Fibroblast of villous mesenchyme (primary cell): Measurements from ENCODE around the gene IL11. TPM values are rescaled to one million over a fixed set of nuclear protein-coding genes. Genes with fewer than 3 reads are reported as not detected.
A peak's percentile ranks its signal among the peaks of the same experiment; 100 is the strongest.

Source experiments
- DNase-seq: peaks from one replicate; pipeline ENCODE4 v3.0.0-alpha.2; 2010; ENCODE audit warnings: low read depth
- H3K4me3 ChIP-seq: 2 replicates; pipeline ENCODE4 v1.5.1; 2011; ENCODE audit warnings: low read depth, mild to moderate bottlenecking, low read length
- total RNA-seq: library from RNA; depleted of rRNA; stranded (reverse); fragments of >200 nt; gene quantifications from 2 replicates; pipeline ENCODE4 v1.2.3, GENCODE V29; 2012
- TF ChIP-seq, protein P1 (sequence below): IDR thresholded peaks from 2 replicates; pipeline ENCODE4 v1.5.1; 2012; ENCODE audit warnings: low read depth, mild to moderate bottlenecking, low read length; ENCODE audit not compliant: insufficient read depth

Gene IL11
- total RNA-seq, 1 donor, result 3.0 TPM

DNA sequence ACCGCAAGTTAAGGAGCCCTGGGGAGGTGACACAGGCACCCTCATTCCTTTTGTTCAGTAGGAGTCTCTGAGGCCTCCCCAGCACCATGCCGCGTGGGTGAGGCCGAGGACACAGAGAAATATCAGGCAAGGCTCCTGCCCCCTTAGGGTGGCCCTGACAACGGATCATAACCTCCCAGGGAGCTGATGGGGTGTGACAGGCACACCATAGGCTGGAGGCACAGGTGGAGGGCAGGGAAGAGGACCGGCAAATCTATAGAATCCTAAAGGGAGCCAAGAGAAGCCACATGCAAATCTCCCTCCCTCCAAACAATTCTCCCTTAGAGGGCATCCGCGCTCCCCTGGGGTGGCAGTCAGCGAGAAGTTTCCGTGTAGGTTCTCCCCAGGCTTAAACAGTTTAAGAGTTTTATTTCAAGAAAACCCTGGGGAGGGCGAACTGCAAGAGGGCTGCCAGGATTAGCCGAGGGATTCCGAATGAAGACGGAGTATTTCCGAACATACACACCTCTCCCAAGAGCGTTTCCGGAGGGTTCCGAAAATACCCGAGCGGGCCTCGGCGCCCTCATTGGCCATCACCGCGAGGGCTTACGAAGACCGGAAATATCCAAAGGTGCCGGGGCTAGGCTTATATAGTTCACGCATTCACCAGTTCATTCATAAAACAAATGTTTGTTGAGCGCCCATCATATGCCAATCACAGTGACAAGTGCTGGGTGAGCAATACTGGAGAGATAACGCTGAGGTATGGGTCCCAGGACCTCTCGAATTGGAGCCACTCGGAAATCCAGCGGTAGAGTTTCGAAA, 14.9 kb upstream of the IL11 start:
- DNase-seq, result peak; percentile 96
- H3K4me3 ChIP-seq, result peak overlapping the region; percentile 98
- TF ChIP-seq, protein P1, sequence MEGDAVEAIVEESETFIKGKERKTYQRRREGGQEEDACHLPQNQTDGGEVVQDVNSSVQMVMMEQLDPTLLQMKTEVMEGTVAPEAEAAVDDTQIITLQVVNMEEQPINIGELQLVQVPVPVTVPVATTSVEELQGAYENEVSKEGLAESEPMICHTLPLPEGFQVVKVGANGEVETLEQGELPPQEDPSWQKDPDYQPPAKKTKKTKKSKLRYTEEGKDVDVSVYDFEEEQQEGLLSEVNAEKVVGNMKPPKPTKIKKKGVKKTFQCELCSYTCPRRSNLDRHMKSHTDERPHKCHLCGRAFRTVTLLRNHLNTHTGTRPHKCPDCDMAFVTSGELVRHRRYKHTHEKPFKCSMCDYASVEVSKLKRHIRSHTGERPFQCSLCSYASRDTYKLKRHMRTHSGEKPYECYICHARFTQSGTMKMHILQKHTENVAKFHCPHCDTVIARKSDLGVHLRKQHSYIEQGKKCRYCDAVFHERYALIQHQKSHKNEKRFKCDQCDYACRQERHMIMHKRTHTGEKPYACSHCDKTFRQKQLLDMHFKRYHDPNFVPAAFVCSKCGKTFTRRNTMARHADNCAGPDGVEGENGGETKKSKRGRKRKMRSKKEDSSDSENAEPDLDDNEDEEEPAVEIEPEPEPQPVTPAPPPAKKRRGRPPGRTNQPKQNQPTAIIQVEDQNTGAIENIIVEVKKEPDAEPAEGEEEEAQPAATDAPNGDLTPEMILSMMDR, result no peak

DNA sequence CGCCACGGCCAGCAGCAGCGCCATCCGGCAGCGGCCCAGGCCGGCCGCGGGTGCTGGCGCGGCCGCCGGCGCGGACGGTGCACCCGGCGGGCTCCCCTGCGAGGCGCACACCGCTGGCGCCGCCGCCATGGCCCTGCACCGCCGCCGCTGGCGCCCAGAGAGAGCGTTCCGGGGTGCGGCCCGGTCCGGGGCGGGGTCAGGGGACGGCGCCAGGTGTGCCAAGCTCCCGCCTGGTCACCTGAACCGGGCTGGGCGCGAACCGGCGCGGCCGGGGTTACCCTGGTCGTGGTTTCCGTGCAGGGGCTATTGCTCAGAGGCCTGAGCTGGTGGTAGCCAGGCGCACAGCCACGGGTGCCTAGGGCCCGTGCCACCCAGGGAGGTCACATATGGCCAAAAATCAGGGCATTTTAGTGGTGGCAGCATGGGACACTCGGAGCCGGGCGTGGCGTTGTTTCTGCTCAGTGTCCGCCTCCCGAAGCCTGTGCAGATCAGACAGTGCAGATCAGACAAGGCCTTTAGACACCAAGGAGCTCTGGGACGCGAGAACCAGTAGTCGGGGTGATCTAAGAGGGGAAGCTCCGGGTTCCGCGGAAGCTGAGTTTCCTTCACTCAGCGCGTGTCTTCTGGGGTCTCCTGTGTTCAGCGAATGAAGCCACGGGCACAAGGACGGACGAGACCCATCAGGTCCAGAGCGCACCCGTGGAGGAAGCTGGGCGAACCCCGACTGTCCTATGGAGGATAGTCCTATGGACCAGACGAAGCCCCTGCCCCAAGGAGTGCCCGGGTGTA, 14.1 kb upstream of the IL11 start, which contains the start of gene TMEM238:
TMEM238 (minus strand) TSS at position 162 of the 789 bp plus-strand sequence; CDS start at position 129, 33 bp downstream.
- peak within 1 kb of the TSS; percentile 98 for H3K4me3 ChIP-seq
- DNase-seq, result no peak
- TF ChIP-seq, protein P1, result no peak

DNA sequence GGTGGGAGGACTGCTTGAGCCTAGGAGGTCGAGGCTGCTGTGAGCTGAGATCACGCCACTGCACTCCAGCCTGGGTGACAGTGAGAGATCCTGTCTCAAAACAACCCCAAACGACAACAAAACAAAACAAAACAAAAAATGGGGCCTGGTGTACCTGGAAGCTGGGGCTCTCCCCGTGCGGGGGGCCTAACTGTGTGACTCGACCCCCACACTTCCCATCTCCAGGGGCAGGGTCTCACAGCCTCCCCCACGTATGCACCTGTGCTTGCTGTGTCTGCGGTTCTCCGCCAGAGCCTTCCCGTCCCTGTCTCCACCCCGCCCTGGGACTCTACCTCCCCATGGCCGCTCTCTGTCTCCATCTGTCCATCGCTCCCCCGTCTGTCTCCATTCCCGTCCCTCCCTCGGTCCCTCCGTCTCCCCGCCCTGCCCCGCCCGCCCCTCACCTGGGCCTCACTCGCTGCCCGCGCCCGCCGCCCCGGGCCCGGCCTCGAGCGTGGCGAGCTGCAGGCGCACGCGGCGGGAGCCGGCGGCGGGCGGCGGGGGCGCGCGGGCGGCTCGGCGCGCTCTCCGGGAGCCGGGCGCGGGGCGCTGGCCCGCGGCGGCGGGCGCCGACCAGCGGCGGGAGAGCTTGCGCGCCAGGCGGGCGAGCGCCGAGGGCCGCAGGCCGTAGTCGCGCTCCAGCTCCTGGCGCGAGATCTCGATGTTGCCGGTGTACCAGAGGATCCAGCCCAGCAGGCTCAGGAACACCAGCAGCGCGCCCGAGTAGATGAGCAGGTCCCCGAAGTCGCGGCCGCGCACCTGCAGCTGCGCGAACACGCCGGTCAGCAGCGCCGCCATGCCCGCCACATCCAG, 13.2 kb upstream of the IL11 start:
- peak; percentile 69 for DNase-seq
- peak overlapping the region; percentile 48 for H3K4me3 ChIP-seq

DNA sequence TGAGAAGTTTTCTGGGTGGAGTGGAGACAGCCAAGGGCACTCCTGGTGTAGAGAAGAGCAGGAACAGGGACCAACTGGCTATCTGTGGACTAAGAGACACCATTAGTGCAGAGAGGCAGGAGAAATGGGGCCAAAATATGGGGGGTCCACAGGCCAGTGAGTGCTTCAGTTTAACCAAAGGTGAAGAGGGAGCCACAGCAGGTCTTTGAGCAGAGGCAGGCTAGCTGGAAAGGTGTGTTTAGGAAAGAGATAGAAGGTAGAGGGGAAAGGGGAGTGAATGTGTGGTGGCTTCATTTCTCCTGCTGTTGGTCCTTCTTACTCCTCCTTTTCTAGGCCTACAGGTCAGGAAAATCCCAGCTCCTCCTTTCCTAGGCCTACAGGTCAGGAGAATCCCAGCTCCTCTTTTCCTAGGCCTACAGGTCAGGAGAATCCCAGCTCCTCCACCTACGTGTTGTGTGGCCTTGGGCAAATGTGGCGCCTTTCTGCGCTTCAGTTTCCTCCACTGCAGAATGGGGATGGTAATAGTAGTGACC, 12.3 kb upstream of the IL11 start:
- no peak overlapping the region for H3K4me3 ChIP-seq
- DNase-seq, result no peak
- TF ChIP-seq, protein P1, result no peak

More for the DNA sequence above, 13.2 kb upstream of the IL11 start:
- TF ChIP-seq, protein P1, result no peak

DNA sequence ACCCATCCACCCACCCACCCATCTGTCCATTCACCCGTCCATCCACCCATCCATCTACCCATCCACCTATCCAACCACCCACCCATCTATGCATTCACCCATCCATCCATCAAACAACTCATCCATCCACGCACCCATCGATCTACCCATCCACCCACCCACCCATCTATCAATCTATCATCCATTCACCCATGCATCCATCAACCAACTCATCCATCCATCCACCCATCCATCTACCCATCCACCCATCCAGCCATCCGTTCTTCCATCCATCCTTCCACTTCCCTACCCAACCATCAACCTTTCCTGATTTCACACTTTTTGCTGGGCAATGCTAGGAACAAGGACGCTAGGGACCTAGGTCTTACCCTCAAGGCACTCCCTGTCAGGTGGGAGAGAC, 11.8 kb upstream of the IL11 start:
- H3K4me3 ChIP-seq, result no peak overlapping the region
- TF ChIP-seq, protein P1, result no peak
- no peak for DNase-seq

DNA sequence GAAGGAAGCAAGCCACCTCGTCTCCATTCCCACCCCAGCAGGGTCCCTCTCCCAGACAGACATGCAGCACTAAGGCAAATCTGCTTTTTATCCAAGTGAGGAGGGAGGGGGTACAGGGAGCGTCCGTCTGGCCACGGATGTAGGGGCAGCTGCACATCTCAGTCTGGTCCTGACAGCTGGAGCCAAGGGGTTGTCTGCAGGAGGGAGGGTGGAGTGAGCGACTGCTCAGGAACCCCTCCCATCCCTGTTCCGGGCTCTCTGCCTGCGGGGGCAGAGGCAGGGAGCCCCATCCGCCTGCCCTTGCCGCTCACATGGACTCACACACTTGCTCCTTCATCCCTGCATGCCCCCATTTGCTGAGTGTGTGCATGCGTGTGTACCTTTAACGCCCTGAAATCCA, 8.9 kb upstream of the IL11 start:
- no peak for DNase-seq
- TF ChIP-seq, protein P1, result no peak
- H3K4me3 ChIP-seq, result no peak overlapping the region
